Midbrain (tissue), 1 donor: ENCODE results near the gene L3MBTL4.

Experiments used
- DNase-seq: peaks from one replicate; lab custom pipeline; 2025; lab: John Stamatoyannopoulos, UW

Gene L3MBTL4

DNA sequence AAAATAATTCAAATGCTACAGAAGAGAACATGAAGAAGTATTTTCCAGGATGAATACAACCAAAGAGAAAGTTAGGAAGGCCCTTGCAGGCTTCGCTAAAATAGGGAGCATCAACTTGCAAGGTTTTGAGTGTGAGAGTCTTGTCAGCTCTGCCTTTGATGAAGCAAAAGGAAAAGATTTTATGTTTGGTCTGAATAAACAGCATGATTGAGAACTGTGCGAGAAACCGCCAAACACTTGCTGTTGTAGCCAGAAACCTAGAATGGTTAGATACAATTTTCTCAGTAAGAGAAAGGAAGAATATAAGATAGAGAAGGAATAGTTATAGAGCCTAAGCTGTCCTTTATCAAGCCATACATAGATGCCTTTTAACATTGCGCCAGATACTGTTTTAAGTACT lies 163.6 kb downstream of the L3MBTL4 start:
- DNase-seq = no peak

- peak; percentile 22 for DNase-seq
These were observed 164.9 kb downstream of the L3MBTL4 start for GRCh38 chr18:6249788-6250187.

GRCh38 chr18:6249170-6249569 lies 165.5 kb downstream of the L3MBTL4 start:
- DNase-seq = no peak

DNA sequence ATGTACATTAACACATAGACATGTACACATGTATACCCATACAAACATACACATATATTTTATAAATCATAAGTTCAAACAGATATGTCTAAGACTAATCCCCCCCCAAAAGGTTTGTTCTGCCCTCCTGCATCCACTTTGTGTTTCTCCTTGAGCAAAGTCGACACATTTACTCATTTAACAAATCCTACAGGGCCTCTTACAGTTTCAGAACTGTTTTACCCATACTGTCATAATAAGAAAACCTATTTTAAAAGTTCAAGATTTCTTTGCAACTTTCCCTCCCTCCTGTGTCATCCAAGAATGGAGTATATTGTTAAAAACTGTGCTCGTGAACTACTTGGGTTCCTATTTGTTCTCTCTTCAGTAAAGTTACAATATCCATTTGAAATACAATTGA lies 166.7 kb downstream of the L3MBTL4 start:
- DNase-seq = no peak

- no peak for DNase-seq
These were observed 172.7 kb downstream of the L3MBTL4 start for GRCh38 chr18:6242004-6242403.

DNA sequence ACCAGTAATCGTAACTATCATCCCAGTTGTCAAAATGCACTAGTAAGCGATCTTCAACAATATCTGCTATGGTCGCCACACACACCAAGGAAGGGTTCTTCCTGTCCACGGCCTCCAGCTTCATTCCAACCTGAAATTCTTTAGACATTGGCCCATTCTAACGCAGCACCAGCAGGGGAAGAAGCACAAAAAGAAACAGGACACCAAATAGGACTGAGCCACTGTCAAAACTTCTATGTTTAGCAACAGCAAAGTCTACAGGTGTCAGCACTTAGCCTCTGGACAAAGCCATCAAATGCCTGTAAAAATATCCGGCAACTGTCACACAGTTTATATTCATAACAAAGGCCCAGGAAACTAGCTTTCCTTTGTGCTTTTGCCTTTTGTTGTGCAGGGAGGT lies 175.0 kb downstream of the L3MBTL4 start:
- DNase-seq = no peak

DNA sequence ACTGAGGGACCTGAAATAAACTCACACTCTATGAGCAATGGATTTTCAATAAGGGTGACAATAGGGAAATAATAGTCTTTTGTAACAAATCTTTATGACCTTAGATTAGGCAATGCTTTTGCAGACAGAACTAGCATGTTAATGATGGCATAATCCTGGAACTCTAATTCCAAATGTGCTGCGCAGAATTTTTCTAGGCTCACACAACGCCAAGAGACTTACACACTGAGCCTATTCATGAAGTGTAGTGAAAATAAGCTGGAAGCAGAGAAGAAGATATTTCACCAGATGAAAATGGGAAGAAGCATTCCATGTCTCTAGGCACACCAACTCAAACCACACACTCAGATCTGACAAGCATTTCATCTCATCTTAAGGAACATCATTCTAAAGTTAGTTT lies 178.5 kb downstream of the L3MBTL4 start:
- DNase-seq = peak; percentile 24

- peak; percentile 3 for DNase-seq
These were observed 192.4 kb downstream of the L3MBTL4 start for GRCh38 chr18:6222271-6222670.

DNA sequence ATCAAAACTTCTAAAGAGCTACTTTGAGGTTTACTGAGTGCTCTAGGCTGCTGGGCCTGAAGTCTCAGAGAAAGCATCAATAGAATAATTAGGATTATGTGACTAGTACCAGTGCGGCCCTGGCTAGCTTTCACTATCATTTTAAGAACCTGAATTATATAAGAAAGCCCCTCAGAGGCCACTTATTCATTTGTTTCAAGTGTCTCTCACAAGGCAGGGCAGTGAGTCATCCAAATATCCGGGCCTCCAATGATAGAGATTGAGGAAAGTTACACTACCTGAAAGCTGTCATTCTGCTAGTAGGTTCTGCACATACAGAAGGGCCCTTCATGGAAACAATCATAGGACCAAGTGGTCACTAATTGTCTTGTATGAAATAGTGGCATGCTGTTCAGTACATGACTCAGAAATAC lies 193.1 kb downstream of the L3MBTL4 start:
- DNase-seq = no peak

DNA sequence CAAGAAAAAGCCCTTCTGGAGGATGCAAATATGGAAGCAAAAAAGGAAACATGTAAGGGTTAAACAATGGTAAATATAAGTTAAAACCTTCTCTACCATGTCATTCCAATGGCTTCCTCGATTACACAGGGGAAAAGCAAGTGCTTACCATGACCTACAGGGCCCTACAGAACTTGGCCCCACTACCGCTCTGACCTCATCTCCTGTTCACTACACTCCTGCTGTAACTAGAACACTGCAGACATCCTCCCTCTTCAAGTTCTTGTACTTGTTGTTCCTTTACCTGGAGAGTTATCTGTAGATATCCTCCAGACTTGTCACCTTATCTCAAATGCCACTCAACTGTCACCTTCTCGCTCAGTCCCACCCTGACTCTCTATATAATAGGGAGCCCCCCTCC lies 194.6 kb downstream of the L3MBTL4 start:
- DNase-seq = no peak

- DNase-seq = peak; percentile 33
These were observed 195.5 kb downstream of the L3MBTL4 start for GRCh38 chr18:6219116-6219717.

DNA sequence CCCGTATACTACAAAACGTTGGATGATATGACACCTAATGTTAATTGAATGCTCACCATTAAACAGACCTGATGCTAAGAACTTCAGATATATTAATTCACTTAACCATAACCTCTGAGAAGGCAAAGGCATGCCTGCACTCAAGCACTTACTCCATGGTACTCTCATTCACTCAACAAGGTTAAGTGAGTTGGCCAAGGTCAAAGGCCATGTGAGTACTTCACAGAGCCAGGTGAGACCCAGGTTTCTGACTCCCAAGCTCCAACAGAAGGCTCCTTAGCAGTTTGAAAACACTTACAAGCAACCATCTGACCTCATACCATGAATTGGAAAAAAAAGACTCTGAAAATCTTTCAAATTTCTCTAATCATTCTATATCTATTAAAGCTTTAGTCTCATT lies 198.8 kb downstream of the L3MBTL4 start:
- no peak for DNase-seq

DNA sequence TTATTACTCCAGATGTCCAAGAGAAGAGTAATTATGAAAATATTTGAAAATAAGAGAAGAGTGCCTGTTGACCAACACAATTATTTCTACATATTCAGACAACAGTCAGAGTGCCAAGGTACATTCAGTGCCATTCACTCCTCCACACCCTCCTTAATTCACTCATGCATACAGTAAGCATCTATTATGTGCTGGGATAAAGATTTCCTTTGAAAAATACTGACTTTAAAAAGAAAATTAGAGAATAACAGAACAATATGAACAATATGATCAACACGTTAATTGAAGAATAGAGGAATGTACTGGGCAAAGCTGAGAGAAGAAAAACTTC lies 203.6 kb downstream of the L3MBTL4 start:
- DNase-seq = no peak

DNA sequence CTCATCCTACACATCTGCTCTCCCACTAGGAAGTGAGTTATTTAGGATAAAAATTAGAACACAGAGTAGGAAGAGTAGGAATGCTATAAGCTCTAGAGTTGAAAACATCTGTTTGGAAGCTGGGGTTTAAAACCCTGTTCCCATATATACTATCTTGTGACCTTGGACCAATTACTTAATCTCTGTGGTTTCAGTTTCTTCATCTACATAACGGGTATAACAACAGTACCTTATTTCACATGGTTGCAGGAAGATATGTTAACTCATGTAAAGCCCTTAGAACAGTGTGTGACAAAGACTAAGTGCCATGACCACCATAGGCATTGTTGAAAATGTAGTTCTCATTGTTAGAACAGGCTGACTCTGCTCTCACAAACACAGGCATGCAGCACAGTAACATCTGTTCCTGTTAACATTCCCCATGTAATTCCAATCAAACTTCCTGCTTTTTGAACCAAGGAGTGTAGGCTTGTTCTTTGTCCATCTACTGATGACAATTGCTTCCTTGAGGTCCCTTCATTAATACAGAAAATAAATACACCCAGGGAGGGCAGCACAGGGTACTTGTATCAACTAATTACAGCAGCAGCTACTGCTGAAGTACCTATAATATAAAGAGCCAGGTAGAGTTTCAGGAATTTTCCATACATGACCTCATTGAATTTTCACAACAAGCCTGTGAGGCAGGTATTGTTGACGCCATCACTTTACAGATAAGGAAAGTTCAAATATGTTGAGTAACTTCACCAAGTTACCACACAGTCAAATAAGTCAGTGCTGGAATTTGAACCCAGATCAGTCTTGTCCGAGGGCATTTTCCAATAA lies 204.2 kb downstream of the L3MBTL4 start:
- no peak for DNase-seq

DNA sequence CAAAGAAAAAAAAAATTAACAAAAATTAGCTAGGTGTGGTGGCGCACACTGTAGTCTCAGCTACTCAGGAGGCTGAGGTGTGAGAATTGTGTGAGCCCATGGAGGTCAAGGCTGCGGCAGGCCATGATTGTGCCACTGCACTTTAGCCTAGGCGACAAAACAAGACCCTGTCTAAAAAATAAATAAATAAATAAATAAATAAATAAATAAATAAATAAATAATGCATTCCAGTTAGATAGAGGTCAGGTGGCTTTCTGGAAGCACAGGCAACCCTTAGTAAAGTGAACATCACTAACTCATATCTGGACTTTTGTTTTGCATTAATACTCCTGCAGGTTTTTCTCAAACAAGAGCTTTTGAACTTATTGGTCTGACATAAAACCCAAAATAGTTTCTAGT lies 206.8 kb downstream of the L3MBTL4 start:
- DNase-seq = no peak

DNA sequence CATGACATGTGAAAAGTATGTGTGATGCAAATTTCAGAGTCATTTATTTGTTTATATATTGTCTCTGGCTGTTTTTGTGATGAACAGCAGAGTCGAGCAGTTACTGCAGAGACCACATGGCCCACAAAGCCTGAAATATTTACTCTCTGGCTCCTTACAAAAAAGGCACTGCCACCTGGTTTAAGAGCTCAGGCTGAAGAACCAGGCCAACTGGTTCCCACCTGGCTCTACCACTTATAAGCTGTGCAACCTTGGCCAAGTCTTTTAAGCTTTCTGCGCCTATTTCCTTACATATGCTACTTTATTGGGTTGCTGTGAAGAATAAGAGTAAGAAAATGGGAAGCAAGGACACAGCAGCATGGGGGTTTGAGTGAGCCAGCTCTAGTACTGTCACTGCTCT lies 207.6 kb downstream of the L3MBTL4 start:
- DNase-seq = no peak

DNA sequence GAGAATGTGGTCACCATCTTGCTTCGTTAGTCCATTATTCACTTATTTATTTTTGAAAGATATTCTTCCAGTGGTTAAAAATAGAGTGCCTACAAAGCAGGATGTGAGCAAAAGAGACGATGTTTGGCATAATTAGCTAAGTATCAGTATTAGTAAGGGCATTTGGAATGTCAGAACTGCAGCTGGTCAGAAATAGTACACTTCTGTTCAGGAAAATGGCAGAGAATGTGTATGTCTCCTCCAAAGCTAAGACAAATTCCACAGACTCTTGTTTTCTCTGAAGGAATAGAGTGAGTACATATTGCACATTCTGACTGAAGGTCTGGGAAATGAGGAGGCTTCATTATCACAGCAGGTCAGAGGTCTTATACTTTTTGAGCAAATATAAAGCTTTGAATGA lies 209.0 kb downstream of the L3MBTL4 start:
- no peak for DNase-seq

GRCh38 chr18:6204476-6204875 lies 210.2 kb downstream of the L3MBTL4 start:
- DNase-seq = no peak

- no peak for DNase-seq
These were observed 210.9 kb downstream of the L3MBTL4 start for GRCh38 chr18:6203791-6204190.

- DNase-seq = no peak
These were observed 211.8 kb downstream of the L3MBTL4 start for GRCh38 chr18:6202861-6203260.

- DNase-seq = no peak
These were observed 214.4 kb downstream of the L3MBTL4 start for GRCh38 chr18:6200204-6200774.

- DNase-seq = no peak
These were observed 214.9 kb downstream of the L3MBTL4 start for GRCh38 chr18:6199777-6200176.

- DNase-seq = no peak
These were observed 216.1 kb downstream of the L3MBTL4 start for GRCh38 chr18:6198585-6198984.

GRCh38 chr18:6194640-6195039 lies 220.1 kb downstream of the L3MBTL4 start:
- no peak for DNase-seq
